CD4-positive, alpha-beta T cell treated with Interleukin-12 subunit alpha and Interleukin-12 subunit beta, for 1 hour (primary cell): ENCODE measurements around the gene MAPK1IP1L.
A peak's percentile ranks its signal among the peaks of the same experiment; 100 is the strongest.

Experiments
- DNase-seq: peaks from one replicate; pipeline ENCODE4 v3.0.0-alpha.2; 2020

Gene MAPK1IP1L

GRCh38 chr14:55098561-55098898 is 47.1 kb downstream of the MAPK1IP1L start:
- no peak for DNase-seq

GRCh38 chr14:55099756-55100155 is 48.3 kb downstream of the MAPK1IP1L start:
- DNase-seq, result no peak

DNA sequence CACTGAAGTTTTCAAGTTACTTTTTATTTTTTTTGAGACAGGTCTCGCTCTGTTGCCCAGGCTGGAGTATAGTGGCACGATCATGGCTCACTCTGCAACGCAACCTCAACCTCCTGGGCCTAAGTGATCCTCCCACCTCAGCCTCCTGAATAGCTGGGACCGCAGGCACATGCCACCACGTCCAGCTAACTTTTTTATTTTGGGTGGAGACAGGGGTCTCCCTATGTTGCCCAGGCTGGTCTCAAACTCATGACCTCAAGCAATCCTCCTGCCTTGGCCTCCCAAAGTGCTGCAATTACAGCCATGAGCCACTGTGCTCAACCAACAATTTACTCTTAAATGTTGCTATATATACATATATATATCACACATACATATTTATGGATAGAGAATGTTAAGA is 50.3 kb downstream of the MAPK1IP1L start:
- DNase-seq, result no peak

- peak; percentile 64 for DNase-seq
These were observed 50.7 kb downstream of the MAPK1IP1L start for GRCh38 chr14:55102141-55102621.

GRCh38 chr14:55103005-55103640 is 51.7 kb downstream of the MAPK1IP1L start:
- DNase-seq, result peak; percentile 66

DNA sequence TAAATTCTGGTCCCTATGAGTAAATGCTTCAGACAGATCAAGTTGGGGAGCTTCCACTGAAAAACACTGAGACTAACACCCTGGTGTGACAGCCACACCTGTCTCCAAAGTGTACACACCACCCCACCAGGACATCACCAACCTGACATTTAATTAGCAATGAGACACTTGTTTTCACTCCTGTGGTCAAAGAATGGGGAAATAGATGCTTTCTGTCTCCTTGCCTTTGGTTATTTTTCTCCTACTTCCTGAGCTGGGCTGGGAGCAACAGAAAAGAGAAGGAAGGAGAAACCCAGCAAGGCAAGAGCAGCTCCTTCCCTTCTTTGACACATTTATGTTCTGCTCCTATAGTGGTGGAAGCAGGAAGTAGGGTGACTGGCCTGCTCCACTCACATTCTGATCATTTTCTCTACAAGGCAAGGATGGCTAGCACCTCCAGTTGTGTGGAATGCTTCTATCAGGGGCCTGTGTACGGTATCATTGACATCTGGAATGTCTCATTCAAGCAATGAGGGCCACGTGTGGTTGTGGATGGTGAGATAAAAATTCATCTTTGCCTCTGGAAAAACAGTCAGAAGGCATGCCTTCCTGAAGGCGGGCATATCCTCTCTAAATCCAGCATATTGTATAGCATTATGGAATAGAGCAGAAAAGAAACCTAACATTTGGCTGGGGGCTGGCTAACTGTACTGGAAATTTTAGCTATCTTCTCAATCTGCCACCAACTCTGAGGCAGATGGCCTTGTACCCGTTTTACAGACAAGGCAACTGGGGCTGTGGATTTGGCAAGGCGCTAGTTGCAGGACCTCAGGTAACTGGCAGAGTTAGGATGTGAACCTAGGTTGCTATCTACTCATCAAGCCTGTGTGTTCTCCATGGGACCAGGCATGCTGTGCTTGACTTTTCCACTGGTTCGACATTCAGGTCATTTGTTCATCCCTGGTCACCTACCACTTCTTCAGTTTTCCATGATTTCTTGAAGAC is 52.8 kb downstream of the MAPK1IP1L start:
- no peak for DNase-seq

- no peak for DNase-seq
These were observed 54.5 kb downstream of the MAPK1IP1L start for GRCh38 chr14:55105991-55106390.

DNA sequence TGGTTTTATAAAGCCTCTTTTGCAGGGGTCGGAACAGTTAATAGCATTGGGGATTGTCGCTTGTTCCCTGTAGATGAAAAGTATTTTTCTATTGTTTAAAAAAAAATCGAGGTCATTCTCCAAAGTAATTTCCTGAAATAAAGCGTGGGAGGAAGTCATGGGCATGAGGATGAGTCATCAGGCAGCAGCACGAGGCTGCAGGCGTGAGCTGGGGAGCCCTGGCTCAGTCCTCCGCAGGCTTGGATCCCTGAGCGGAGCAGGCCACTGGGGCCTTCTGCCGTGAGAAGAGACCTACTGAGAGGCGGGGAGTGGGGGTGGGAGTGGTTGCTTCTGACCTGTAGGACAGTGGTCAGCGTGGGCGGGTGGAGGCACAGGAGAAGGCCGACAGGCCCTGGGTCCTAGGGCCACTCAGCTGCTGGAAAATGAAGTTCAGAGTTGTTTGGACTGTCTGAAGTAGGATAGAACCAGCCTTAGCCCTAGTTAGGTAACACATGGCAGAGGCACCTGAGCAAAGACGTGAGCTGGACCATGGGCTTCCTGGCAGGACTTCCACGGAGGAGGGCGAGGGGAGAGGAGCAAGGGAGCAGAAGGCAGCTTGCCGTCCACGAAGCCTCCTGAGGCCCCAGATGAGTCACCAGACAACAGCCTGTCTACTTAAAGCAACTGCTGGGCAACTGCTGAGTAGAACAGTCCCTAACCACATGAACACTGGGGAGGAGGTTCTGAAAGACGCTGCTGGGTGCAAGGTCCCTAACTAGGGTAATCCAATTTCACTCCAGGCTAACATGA is 56.5 kb downstream of the MAPK1IP1L start:
- peak; percentile 42 for DNase-seq

- DNase-seq, result no peak
These were observed 58.4 kb downstream of the MAPK1IP1L start for GRCh38 chr14:55109836-55110235.

DNA sequence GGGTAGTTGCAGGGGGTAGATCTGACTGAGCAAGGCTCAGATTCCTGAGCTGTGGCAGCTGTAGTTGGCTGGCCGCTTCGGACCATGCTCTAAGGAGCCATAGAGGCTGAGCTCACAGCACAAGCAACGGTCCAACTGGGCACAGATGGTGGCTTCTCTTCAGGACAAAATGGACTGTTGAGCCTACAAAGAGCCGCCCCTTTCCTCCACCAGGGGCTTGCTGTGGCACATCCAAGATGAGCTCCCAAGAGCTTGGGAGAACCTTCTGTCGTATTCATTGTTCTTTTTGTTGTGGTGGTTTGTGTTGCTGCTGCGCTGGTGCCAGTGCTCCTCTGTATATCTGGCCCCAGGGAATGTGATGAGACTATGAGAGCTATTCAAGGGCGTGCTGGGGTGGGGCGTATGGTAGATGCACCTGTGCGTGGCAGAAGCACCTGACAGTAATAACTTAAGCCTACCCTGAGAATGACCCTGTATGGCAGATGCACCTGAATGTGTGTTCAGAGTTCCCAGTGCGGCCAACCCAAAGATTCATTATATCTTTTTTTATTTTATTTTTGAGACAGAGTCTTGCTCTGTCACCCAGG is 59.8 kb downstream of the MAPK1IP1L start:
- DNase-seq, result no peak

- DNase-seq, result no peak
These were observed 63.3 kb downstream of the MAPK1IP1L start for GRCh38 chr14:55114720-55115119.

DNA sequence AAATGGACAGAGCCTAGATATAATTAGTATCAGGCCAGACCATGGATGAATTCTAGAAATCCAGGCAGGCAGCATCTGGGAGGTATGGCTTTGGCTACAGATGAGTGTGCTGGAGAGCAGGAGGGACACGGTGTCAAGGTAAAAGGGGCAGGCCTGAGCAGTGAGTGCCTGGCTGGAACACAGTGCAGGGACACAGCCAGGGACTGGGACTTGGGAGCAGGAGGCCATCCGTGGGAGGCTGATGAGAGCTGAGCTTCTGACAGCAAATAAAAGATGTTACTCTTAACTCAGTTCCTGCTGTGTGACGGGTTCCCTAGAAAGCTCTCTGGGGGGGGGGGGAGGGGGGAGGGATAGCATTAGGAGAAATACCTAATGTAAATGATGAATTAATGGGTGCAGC is 64.0 kb downstream of the MAPK1IP1L start:
- DNase-seq, result no peak

GRCh38 chr14:55115861-55116245 is 64.4 kb downstream of the MAPK1IP1L start:
- no peak for DNase-seq

GRCh38 chr14:55116246-55117030 is 65.0 kb downstream of the MAPK1IP1L start:
- DNase-seq, result no peak

DNA sequence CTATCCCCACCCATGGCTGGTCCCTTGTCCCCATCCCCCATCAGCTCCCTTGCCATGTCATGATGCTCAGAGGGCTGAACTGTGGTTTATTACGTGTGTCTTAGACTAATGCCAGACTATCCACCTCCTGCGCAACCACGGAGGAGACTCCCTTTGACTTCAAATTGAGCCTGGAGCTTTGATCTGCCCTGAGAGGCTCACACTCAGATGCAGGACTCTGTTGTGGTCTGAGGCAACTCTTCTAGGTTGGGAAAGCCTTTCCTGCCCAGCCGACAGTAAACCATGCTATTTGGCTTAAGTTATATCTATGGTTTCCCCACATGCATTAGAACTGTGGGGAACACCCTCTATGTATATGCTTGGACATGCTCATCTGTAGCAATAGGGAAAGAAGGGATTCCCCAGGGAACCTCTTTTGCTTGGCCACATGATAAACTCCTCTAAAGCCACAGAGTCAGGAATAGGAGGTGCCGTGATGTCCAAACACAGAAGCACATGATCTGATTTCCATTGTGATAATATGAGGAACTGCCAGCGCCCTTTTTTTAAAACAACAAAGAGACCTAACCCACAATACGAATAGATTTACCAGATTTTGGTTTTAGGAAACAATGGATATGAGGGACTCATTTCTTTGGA is 66.5 kb downstream of the MAPK1IP1L start:
- DNase-seq, result no peak

DNA sequence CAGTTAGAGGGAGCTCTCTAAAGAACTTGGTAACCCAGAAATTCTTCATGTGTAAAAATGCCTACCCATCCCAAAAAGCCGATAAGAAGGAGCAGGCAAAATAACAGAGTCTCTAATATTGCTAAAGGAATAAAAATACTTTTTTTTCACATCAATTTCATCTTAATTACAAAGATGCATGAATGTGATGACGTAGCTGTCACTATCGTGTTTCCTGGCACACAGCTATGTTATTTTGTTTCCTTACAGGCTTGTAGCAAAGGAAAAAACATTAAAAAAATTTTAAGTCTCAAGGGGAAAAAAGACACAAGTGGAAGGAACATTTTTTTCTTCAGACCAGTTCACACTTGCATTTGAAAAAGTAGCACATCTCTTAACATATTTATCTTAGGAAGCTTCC is 67.3 kb downstream of the MAPK1IP1L start:
- DNase-seq, result no peak
